Adrenal gland (tissue), 5 donors: ENCODE results near the gene ECI1.

Experiments used
- CTCF ChIP-seq, 6 experiments: fragments of 450-650 bp in 4 of 6; fragments of 200-600 bp in 2 of 6; sonication (generic) in 1 of 6; IDR thresholded peaks; 1 replicate in 5 of 6; 2 replicates in 1 of 6; pipeline versions ENCODE4 v1.5.1 to v1.8.0; 2016 to 2021; ENCODE audit warnings: antibody characterized with exemption in 6 of 6, mild to moderate bottlenecking in 2 of 6, moderate library complexity in 1 of 6
- POLR2A ChIP-seq, 2 donors: fragments of 450-650 bp; IDR thresholded peaks; one replicate each; pipeline ENCODE4 v1.6.1; 2017; ENCODE audit warnings: antibody characterized with exemption in 2 of 2, mild to moderate bottlenecking in 2 of 2, moderate library complexity in 1 of 2
- donor health status: DM: no; HTN: no; CAD: no.

GRCh38 chr16:2226918-2227317 is 24.5 kb downstream of the ECI1 start:
- TF ChIP-seq CTCF (IDR thresholded peaks at IDR 0.05) (no peak), POLR2A (IDR thresholded peaks at IDR 0.05) (no peak)
